Fibroblast of the aortic adventitia (primary cell): ENCODE results near the gene ATE1. TPM values are rescaled to one million over a fixed set of nuclear protein-coding genes. Genes with fewer than 3 reads are reported as not detected.

Source experiments
- DNase-seq: peaks from one replicate; pipeline ENCODE4 v3.0.0-alpha.2; 2010; ENCODE audit warnings: low read depth
- H3K4me3 ChIP-seq: 2 replicates; pipeline ENCODE4 v1.5.1; 2011; ENCODE audit warnings: low read depth, mild to moderate bottlenecking, control low read depth, low read length, moderate library complexity
- CTCF ChIP-seq: IDR thresholded peaks from 2 replicates; pipeline ENCODE4 v1.5.1; 2011; ENCODE audit warnings: mild to moderate bottlenecking, low read length, control low read depth, inconsistent platforms; ENCODE audit not compliant: insufficient read depth
- total RNA-seq: library from RNA; depleted of rRNA; stranded (reverse); fragments of >200 nt; gene quantifications from 2 replicates; pipeline ENCODE4 v1.2.3, GENCODE V29; 2012; ENCODE audit warnings: low replicate concordance

The ATE1 gene
- total RNA-seq, 1 donor, result 39.9 TPM

DNA sequence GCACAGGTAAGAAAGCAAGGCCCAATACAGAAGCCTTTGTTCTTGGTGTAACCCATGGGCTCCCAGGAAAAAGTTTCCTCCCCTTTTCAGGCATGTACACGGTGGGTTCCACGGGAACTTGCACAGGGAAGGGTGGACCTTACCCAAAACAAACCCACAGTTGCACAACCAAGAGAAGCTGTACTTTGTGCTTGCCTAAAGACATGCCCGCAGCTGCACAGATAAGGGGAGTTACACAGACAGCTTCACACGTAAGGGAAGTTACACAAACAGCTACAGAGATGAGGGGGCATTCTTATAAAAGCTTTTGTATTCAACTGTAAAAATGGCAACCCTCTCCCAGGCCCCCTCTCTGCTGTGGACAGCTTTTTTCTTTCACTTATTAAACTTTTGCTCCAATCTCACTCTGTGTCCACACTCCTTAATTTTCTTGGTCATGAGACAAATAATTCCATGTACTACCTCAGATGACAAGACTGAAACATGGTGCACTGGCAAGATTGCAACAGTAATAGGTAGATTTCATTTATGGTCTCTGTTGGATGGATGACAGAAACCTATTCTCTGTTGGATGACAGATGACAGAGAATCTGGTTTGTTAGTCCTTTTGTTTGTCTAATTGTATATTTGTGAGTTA lies 72.9 kb downstream of the ATE1 start:
- DNase-seq, result no peak
- no peak for TF ChIP-seq CTCF
- H3K4me3 ChIP-seq, result no peak overlapping the region

- no peak for DNase-seq
- no peak for TF ChIP-seq CTCF
- no peak overlapping the region for H3K4me3 ChIP-seq
Measured at GRCh38 chr10:121853950-121854349, 73.9 kb downstream of the ATE1 start.

DNA sequence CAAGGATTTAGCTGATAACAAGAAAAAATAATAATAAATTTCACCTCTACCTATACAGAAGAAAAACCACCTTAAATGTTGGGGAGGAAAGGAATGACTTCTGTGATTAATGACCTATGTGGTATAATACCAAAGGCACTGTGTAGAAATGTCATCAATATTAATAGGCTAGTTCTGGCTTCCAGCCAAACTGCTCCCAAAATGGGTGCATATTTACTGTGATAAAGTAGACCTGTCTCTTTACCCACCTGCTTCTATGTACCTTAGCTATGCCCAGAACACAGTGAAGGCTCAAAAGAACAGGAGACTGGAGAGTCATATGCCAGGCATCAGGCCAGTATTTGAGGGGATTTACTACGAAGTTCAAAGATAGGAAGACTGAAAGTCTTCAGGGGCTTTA lies 76.0 kb downstream of the ATE1 start:
- no peak for DNase-seq
- no peak for TF ChIP-seq CTCF
- no peak overlapping the region for H3K4me3 ChIP-seq

DNA sequence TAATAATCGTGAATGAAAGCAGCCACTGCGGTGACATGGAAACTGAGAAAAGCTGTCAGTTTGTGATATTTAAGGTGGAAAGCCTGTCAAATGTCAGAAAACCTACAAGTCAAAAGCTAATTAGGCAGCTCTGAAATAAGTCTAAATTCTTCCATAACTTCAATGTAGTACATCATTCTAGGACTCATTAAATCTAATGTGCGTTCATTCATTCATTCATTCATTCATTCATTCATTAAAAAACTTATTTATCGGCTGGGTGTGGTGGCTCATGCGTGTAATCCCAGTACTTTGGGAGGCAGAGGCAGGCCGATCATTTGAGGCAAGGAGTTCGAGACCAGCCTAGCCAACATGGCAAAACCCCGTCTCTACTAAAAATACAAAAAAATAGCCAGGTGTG lies 79.7 kb downstream of the ATE1 start:
- no peak for DNase-seq
- H3K4me3 ChIP-seq, result no peak overlapping the region
- TF ChIP-seq CTCF, result no peak

GRCh38 chr10:121846555-121846954 lies 81.3 kb downstream of the ATE1 start:
- no peak overlapping the region for H3K4me3 ChIP-seq
- DNase-seq, result no peak
- no peak for TF ChIP-seq CTCF

DNA sequence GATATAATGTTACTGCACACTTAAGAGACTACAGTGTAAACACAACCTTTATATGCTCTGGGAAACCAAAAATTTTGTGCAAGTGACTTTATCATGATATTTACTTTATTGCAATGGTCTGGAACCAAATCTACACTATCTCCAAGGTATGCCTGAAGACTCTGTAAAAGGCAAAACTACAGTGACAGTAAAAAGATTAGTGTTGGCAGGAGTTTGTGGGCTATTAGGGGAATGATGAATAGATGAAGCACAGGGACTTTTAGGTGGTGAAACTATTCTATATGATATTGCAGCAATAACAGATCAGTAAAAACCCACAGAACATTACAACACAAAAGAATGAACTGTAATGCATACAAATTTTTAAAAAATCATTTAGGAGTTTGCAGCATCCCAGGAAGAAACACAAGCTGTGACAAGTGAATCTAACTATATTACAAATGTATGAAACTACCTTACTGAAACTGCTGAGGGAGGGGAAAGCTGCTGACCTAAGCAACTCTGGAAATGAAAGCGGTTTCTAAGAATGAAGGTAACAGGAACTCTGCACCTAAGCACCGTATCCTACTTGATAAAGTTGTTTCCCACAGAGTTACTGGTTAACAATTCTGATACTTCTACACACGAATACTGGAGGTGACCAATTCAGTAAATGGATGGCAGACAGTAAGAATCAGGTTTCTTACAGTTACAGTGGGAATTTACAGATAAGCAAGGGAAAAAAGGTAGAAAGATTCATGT lies 82.6 kb downstream of the ATE1 start:
- no peak overlapping the region for H3K4me3 ChIP-seq
- TF ChIP-seq CTCF, result no peak
- no peak for DNase-seq
